Measurements from ENCODE around the gene TMSB4X. TPM values are rescaled to one million over a fixed set of nuclear protein-coding genes. Genes with fewer than 3 reads are reported as not detected.
A peak's percentile ranks its signal among the peaks of the same experiment; 100 is the strongest.
"Not testable (repeated sequence)": the region's sequence is repeated elsewhere in the genome, so short reads cannot be mapped to it uniquely, and the experiment has no call there.

TMSB4X gene
- total RNA-seq, 2 experiments from 2014 or later, result 3,666 to 4,468 TPM

DNA sequence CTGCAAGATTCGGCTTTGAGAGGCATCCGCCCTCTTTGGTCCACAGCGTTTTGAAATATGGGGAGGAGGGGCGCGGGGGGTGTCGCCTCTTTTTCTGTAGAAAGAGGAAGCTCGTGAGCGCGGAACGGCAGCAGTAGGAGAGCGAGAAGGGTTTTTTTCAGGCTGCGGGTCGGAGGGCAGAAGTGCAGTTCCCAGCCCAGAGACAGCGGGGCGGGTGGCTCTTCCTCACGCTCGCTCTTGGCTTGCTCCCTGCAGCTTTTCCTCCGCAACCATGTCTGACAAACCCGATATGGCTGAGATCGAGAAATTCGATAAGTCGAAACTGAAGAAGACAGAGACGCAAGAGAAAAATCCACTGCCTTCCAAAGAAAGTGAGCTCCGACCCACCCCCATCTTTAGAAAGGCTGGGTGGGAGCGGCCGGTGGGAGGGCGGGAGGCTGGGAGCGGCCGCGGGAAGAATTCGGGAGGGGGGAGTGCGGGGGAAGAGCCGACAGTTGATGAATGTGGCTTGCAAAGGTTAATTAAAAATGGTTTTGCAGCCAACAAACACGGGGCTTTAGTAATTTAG lies 1.2 kb downstream of the TMSB4X start:
- intact Hi-C loops (cut with DNase I, micrococcal nuclease), result loop anchor here (1.0 to 10.0 kb wide), 3 partner anchors 20 to 399 kb away; no protein-coding TSS in a partner anchor
- ChIA-PET POLR2A (interaction anchor here (0.5 to 4.5 kb wide), 12 partner anchors 10 to 115 kb away, joined by 3 to 27 read pairs (median 4); no protein-coding TSS in a partner anchor), CTCF (interaction anchor here (2.2 kb wide), 1 partner anchor 115 kb away, joined by 6 read pairs; no protein-coding TSS in a partner anchor)
- Mint-ChIP-seq H3K4me1 (peaks cover 21% of the 10 kb centered on the region), H3K27ac (peak overlapping the region; percentile 96), H3K27me3 (no peaks in the 10 kb centered on the region), H3K4me3 (peak overlapping the region; percentile 90), H3K9me3 (ENCODE audit: low read depth) (no peaks in the 10 kb centered on the region), H3K36me3 (ENCODE audit: low read depth) (peaks cover 46% of the 10 kb centered on the region)
- DNase-seq (peak; percentile 57), ATAC-seq (no peak)

DNA sequence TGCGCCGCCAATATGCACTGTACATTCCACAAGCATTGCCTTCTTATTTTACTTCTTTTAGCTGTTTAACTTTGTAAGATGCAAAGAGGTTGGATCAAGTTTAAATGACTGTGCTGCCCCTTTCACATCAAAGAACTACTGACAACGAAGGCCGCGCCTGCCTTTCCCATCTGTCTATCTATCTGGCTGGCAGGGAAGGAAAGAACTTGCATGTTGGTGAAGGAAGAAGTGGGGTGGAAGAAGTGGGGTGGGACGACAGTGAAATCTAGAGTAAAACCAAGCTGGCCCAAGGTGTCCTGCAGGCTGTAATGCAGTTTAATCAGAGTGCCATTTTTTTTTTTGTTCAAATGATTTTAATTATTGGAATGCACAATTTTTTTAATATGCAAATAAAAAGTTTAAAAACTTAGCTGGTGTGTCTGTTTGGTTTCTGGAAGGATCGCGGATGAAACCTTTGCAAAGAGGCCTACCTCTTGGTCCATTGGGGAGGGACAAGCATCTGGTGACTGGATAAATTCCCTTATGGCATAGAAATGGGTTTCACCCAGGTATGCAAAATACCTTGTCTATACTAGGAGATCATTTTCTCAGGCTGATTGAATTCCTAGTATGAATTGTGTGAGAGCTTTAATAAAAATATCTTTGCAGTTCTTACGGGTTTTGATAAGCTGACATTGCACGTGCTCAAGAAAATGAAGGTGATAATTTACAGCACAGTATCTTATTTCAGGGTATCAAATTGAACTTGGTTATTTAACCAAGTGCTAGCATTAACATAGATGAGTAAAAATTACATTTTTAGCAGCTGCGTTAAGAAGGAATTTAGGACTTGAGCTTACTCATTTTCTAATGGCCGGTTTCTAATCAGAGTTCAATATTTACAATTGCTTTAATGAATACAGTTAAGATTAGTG lies 2.2 kb downstream of the TMSB4X start:
- H3K4me3 Mint-ChIP-seq, result peak overlapping the region; percentile 90
- ATAC-seq; H3K27me3 Mint-ChIP-seq; DNase-seq; H3K9me3 Mint-ChIP-seq (ENCODE audit: low read depth): not testable (repeated sequence)
- peak overlapping the region; percentile 98 for H3K27ac Mint-ChIP-seq
- CTCF ChIA-PET, result interaction anchor here (0.7 to 2.9 kb wide), 8 partner anchors 9 to 232 kb away, joined by 3 to 22 read pairs (median 6); no protein-coding TSS in a partner anchor
- intact Hi-C loops (cut with DNase I, micrococcal nuclease), result loop anchor here in 1 of 2 experiments (10.0 kb wide), 1 partner anchor 398 kb away; no protein-coding TSS in a partner anchor
- H3K36me3 Mint-ChIP-seq (ENCODE audit: low read depth), result peaks cover 48% of the 10 kb centered on the region
- POLR2A ChIA-PET, result interaction anchor here (0.6 to 4.5 kb wide), 13 partner anchors 9 to 114 kb away, joined by 3 to 27 read pairs (median 5); no protein-coding TSS in a partner anchor
- H3K4me1 Mint-ChIP-seq, result peaks cover 27% of the 10 kb centered on the region

DNA sequence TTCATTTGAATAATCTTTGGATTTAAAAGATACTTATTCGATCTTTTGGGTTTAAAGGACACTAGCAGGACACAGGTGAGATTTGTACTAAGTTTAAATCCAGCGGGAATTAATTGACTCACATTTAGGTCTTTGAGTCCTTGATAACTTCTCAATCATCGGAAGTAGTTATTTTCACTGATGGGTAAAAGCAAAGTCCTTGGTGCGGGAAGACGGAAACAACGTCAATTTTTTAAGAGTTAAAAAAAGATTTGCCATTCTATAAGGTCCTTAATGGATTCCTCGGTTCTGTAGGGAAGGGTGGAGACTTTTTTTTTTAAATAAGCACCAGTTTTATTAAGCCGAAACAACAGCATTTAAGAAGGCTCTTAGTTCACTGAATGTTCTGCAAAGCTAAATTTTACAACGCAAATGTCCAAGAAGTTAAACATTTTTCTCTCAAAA lies 2.9 kb downstream of the TMSB4X start:
- Mint-ChIP-seq H3K9me3 (ENCODE audit: low read depth) (no peaks in the 10 kb centered on the region), H3K27ac (peak overlapping the region; percentile 98), H3K27me3 (no peaks in the 10 kb centered on the region), H3K4me3 (peak overlapping the region; percentile 90), H3K36me3 (ENCODE audit: low read depth) (peaks cover 46% of the 10 kb centered on the region), H3K4me1 (peaks cover 33% of the 10 kb centered on the region)
- ChIA-PET POLR2A (interaction anchor here (0.6 to 3.7 kb wide), 11 partner anchors 10 to 113 kb away, joined by 3 to 27 read pairs (median 5); no protein-coding TSS in a partner anchor), CTCF (interaction anchor here (1.0 to 2.9 kb wide), 9 partner anchors 9 to 115 kb away, joined by 3 to 22 read pairs (median 6); no protein-coding TSS in a partner anchor)
- peak; percentile 1 for ATAC-seq
- intact Hi-C loops (cut with DNase I, micrococcal nuclease), result loop anchor here (1.0 to 10.0 kb wide), 3 partner anchors 115 to 397 kb away; no protein-coding TSS in a partner anchor
- no peak for DNase-seq

DNA sequence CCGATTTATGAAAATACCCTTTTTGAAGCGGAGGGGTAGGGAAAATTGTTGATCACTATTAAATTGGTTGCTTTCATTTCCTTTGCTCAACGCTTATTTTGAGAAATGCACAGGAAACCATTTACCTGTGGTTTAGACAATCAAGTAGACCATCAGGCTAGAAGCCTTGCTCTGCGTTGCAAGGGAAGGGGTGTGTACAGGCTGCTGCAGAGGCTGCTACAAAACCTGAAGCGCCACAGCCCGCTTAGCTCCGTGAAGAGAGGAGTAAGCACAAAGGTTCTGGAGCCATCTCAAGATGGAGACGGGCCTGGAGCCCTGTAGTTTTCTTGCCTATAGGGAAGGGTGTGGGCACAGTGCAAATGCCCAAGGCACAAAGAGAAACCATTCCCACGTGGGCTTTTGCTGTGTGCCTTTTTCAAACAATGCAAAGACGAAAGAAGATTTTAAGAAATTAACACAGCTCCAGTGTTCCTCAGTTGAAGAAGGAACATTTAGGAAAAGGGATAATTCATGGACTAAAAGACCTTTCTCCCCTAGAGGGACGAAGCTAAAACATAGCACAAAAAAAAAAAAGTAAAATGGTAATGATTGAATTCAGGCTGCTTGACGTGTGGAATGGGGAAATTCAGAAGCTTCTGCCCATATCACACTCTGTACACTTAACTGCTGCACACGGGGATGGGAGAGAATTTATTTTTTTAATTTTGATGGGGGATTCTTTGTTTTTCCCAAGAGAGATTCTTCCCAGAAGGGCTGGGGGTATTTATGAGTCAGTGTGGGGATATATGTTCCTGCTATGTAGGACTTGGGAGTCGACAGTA lies 3.5 kb downstream of the TMSB4X start:
- ATAC-seq, result peak; percentile 62
- Mint-ChIP-seq H3K36me3 (ENCODE audit: low read depth) (peaks cover 45% of the 10 kb centered on the region), H3K9me3 (ENCODE audit: low read depth) (no peaks in the 10 kb centered on the region), H3K4me3 (peak overlapping the region; percentile 90), H3K27me3 (no peaks in the 10 kb centered on the region), H3K4me1 (peaks cover 36% of the 10 kb centered on the region), H3K27ac (peak overlapping the region; percentile 98)
- POLR2A ChIA-PET, result interaction anchor here (0.6 to 3.7 kb wide), 12 partner anchors 10 to 113 kb away, joined by 3 to 27 read pairs (median 4); no protein-coding TSS in a partner anchor
- intact Hi-C loops (cut with DNase I, micrococcal nuclease), result loop anchor here (1.0 to 10.0 kb wide), 3 partner anchors 114 to 396 kb away; no protein-coding TSS in a partner anchor
- CTCF ChIA-PET, result interaction anchor here (0.6 to 2.9 kb wide), 9 partner anchors 26 to 146 kb away, joined by 3 to 22 read pairs (median 4); no protein-coding TSS in a partner anchor
- DNase-seq, result peak; percentile 78

DNA sequence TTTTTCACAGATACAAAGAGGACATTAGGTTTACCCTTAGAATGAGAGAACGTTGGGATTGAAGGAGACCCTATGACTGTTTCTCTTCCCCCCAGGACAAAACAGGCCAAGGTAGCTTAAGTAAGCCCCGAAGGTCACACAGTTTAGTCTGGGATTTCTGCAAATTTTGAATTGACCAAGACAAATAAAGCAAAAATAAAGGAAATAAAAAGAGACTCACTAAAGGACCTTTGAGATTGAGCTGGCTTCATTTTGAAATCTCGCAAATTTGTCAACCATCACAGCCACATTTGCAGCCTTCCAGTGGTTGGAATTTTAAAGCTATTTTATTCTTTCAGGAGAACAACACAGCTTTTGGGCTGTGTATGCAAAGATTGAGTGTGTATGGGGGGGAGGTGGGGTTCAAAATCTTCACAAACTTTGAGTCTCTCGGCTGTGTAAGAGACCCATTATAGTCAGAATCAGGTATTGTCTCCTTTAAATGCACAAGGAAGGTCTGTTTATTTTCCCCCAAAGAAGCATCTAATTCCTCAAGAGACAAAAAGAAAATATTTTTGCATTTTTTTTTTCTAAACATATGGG lies 4.2 kb downstream of the TMSB4X start:
- ChIA-PET CTCF (interaction anchor here (0.9 to 2.9 kb wide), 9 partner anchors 24 to 145 kb away, joined by 3 to 22 read pairs (median 5); no protein-coding TSS in a partner anchor), POLR2A (interaction anchor here (0.6 to 3.6 kb wide), 7 partner anchors 22 to 112 kb away, joined by 3 to 14 read pairs (median 4); no protein-coding TSS in a partner anchor)
- no peak for DNase-seq
- Mint-ChIP-seq H3K9me3 (ENCODE audit: low read depth) (no peaks in the 10 kb centered on the region), H3K27ac (peak overlapping the region; percentile 98), H3K4me3 (peak overlapping the region; percentile 90), H3K36me3 (ENCODE audit: low read depth) (peaks cover 41% of the 10 kb centered on the region), H3K4me1 (peaks cover 43% of the 10 kb centered on the region), H3K27me3 (no peaks in the 10 kb centered on the region)
- ATAC-seq, result no peak
- intact Hi-C loops (cut with DNase I, micrococcal nuclease), result loop anchor here in 1 of 2 experiments (2.0 to 10.0 kb wide), 2 partner anchors 114 to 396 kb away; no protein-coding TSS in a partner anchor

DNA sequence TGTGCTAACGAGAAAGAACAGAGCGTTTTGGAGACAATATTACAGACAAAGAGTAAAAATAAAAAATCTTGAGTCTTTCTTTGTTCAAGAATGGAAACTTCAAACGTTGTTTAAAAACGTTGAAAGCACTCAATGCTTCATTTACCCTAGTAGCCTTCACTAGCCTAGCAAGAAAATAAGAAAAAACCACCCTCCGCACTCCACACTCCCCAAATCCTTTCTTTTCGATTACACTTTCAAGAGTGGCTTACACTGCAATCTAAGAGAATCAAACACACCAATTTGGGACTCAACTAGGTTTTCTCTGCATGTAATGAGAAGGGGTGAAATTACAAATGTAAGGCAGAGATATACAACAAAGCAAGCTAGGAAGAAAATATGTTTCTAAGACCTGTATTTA lies 4.7 kb downstream of the TMSB4X start:
- no peak for DNase-seq
- intact Hi-C loops (cut with DNase I, micrococcal nuclease), result loop anchor here (2.0 to 10.0 kb wide), 3 partner anchors 113 to 1045 kb away; partner anchors contain the start of gene GEMIN8 (in 1 of the 2)
- POLR2A ChIA-PET, result interaction anchor here (1.0 to 3.6 kb wide), 2 partner anchors 33 to 108 kb away, joined by 4 to 14 read pairs; no protein-coding TSS in a partner anchor
- Mint-ChIP-seq H3K27me3 (no peaks in the 10 kb centered on the region), H3K27ac (peak overlapping the region; percentile 98), H3K36me3 (ENCODE audit: low read depth) (peaks cover 41% of the 10 kb centered on the region), H3K4me1 (peaks cover 48% of the 10 kb centered on the region), H3K9me3 (ENCODE audit: low read depth) (no peaks in the 10 kb centered on the region), H3K4me3 (peak overlapping the region; percentile 90)
- no peak for ATAC-seq
- CTCF ChIA-PET, result interaction anchor here (1.4 to 2.9 kb wide), 7 partner anchors 9 to 145 kb away, joined by 3 to 22 read pairs (median 6); no protein-coding TSS in a partner anchor

DNA sequence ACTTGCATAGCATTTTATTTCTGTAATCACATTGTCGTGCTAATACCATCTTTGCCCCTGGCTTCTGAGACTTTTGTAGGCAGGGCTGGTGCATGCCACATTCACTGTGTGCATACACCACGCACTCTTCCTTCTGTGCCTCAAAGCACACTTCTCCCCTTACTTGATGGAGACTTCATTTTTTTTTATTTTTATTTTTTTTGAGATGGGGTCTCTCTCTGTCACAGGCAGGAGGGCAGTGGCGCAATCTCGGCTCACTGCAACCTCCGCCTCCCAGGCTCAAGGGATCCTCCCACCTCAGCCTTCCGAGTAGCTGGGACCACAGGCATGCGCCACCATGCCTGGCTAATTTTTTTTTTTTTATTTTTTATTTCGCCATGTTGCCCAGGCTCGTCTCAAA lies 5.1 kb downstream of the TMSB4X start:
- Mint-ChIP-seq H3K36me3 (ENCODE audit: low read depth) (peaks cover 37% of the 10 kb centered on the region), H3K4me3 (peak overlapping the region; percentile 90), H3K4me1 (peaks cover 49% of the 10 kb centered on the region), H3K27ac (peak overlapping the region; percentile 98)
- ATAC-seq; POLR2A ChIA-PET; H3K27me3 Mint-ChIP-seq; H3K9me3 Mint-ChIP-seq (ENCODE audit: low read depth): not testable (repeated sequence)
- DNase-seq, result peak; percentile 36
- CTCF ChIA-PET, result interaction anchor here (1.4 to 2.9 kb wide), 4 partner anchors 10 to 144 kb away, joined by 3 to 10 read pairs (median 5); no protein-coding TSS in a partner anchor
- intact Hi-C loops (cut with DNase I, micrococcal nuclease), result loop anchor here in 1 of 2 experiments (10.0 kb wide), 1 partner anchor 1045 kb away; the partner anchor contains the start of gene GEMIN8

DNA sequence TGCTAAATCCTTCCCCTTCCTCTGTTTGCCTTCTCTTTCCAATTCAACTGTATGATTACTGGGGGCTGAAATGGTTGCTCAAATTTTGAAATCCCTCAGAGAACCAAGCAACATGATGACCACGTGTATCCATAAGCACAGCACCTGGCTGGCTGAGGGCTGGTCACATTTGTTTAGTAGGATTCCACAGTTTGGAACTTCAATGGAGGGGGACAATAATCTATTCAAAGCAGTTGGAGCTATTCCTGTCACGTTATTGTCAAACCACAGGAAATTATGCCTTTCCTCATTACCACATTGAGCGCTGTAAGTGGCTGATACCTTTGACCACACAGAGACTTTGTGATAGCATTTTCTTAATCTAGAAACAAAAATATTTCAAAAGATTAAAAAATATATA lies 7.0 kb downstream of the TMSB4X start:
- intact Hi-C loops (cut with DNase I, micrococcal nuclease), result loop anchor here in 1 of 2 experiments (10.0 kb wide), 1 partner anchor 1043 kb away; the partner anchor contains the start of gene GEMIN8
- ChIA-PET CTCF (interaction anchor here (0.8 to 1.2 kb wide), 3 partner anchors 32 to 98 kb away, joined by 3 to 4 read pairs (median 3); no protein-coding TSS in a partner anchor), POLR2A (interaction anchor here (0.6 to 1.0 kb wide), 3 partner anchors 8 to 504 kb away, joined by 3 to 4 read pairs (median 3); no protein-coding TSS in a partner anchor)
- Mint-ChIP-seq H3K9me3 (ENCODE audit: low read depth) (peaks cover 2% of the 10 kb centered on the region), H3K4me1 (peaks cover 68% of the 10 kb centered on the region), H3K4me3 (no peak overlapping the region), H3K36me3 (ENCODE audit: low read depth) (peaks cover 23% of the 10 kb centered on the region), H3K27ac (peak overlapping the region; percentile 87), H3K27me3 (no peaks in the 10 kb centered on the region)
- ATAC-seq (no peak), DNase-seq (no peak)

DNA sequence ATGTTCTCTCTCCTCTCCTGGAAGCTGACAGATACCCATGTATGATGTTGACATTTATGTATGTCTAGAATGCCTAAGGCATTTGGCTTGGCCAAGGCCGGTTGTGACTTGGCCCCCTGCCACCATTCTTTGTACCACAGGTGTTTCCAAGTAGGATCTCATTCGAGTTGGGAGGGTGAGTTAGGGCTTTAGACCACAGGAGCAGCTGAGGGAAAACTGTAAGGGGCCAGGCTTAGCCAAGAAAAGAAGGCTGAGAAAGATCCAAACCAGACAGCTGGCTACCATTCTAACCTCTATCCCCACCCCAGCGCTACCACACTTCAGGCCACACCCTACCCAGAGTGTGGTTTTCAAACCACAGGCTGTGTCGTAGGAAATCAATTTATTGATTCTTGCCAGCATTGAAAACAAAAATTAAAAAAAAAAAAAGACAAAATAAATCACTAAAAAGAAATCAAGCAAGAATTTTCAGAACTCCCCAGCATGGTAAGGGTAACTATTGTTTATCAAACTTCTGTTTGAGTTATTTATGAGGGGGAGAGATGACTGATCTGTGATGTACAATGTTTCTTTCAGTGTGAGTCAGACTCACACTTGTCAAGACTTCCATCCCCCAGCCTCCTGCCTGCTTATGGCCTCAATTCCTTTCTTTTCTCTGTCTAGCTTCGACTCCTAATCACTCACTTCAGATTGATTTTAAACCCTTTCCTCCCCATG lies 9.9 kb downstream of the TMSB4X start:
- Mint-ChIP-seq H3K36me3 (ENCODE audit: low read depth) (peaks cover 5% of the 10 kb centered on the region), H3K27me3 (no peaks in the 10 kb centered on the region), H3K9me3 (ENCODE audit: low read depth) (peaks cover 2% of the 10 kb centered on the region), H3K4me1 (peaks cover 70% of the 10 kb centered on the region), H3K4me3 (peak overlapping the region; percentile 28), H3K27ac (peak overlapping the region; percentile 89)
- ATAC-seq, result peak; percentile 84
- intact Hi-C loops (cut with DNase I, micrococcal nuclease), result loop anchor here (1.0 to 10.0 kb wide), 6 partner anchors 15 to 1040 kb away; partner anchors contain the start of gene GEMIN8 (in 1 of the 2)
- ChIA-PET CTCF (interaction anchor here (0.6 to 2.2 kb wide), 8 partner anchors 12 to 503 kb away, joined by 3 to 12 read pairs (median 4); no protein-coding TSS in a partner anchor), POLR2A (interaction anchor here (0.6 to 1.6 kb wide), 8 partner anchors 29 to 180 kb away, joined by 3 to 5 read pairs (median 3); no protein-coding TSS in a partner anchor)
- peak; percentile 65 for DNase-seq
